NCI-H2107 treated with DMSO at 0.1 percent for 48 hours (cell line): ENCODE results near the gene ARHGAP26.

ENCODE experiments used
- DNase-seq: peaks from one replicate; lab custom pipeline; 2025; ENCODE audit not compliant: unreplicated experiment; lab: John Stamatoyannopoulos, UW

ARHGAP26 gene

DNA sequence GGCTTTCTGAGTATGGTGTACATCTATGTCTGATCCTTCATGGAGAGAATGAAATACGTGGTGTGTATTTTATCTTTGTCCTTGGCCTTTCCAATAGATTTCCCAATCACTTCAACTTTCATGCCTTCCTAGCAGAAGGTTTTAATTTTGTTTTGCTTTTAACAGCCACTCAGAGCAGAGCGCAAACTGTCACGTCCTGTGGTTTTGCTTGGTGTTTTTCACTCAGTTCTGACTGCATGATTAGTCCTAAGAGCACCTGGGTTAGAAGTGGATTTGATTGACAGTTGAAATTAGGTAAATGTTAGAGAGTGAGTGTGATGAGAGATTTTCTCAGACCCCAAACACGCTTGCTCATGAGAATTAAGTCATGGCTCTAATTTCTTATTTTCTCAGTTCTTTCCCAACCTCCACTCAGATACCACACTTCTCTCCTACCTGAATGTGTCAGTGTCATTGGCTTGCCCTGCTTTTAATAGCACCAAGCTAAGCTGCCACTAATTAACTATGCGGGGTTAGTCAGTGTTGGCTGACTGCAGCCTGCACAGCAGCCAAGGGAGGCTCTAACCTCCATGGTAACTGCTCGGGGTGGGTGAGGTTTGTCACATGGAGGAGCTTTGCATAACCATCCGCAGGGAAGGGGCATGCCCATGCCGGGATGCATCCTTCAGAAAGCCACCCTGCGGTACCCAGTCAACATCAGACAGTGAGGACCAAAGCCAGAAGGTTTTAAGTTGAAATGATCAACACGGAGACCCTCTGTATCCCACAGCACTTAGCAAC is 459.9 kb downstream of the ARHGAP26 start:
- peak; percentile 39 for DNase-seq

DNA sequence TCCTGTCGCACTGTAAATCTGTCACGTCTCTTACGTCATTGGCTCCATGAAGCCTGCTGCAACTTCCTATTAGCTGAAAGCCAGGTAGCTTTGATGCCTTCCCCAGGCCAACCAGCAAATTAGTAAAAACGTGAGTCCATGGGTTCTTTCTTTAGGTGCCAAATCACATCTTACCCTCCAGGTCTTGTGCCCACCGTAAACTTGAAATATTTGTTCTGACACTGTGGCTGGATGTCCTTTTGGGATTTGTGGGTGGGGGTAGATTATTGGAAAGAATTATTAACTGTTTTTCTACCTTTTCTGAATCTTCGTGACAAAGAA is 460.5 kb downstream of the ARHGAP26 start:
- no peak for DNase-seq

DNA sequence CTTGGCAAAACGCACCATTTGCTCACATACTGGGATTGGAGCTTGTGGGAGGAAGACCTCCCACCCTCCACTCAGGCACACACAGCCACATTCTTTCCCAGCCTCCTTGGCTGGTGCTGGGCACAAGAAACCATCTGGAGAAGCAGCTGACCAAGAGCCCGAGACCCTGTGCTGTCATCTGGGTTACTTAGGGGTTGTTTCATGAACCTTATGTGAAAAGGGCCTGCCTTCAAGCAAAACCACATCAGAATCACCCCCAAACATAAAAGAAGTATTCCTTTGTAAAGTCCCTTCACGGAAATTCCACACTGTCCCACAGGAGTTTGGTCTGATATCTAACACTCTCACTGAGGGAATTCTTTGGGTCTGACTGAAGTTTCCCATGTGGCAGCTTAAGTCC is 461.2 kb downstream of the ARHGAP26 start:
- no peak for DNase-seq

DNA sequence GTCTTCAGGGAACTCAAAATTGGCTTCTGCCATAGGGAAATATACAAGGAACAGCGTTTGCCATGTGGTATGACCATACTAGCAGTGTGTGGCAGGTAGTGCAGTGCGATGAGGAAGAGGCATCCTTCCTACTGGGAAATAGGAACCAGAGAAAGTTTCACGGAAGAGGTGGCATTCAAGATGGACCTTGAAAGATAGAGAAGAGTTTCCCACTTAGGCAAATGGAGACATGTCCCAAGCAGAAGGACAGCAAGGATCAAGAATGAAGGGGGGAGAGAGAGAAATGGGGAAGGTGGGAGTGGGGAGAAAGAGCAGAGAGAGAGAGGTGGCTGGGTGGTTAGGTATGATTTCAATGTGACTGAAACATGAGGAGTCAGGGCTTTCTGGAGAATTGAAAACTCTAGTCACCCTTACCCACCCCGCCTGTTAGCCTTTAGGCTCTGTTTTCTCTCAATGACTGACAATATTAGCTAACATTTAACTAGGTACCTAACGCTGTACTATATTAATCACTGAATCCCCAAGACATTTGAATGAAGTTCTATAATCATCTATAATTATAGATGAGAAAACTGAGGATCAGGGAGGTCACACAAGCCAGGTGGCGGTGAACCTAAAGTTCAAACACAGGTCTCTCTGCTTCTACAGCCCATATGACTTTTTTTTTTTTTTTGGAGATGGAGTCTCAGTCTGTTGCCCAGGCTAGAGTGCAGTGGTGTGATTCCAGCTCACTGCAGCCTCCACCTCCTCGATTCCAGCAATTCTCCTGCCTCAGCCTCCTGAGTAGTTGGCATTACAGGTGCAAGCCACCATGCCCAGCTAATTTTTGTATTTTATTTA is 462.0 kb downstream of the ARHGAP26 start:
- no peak for DNase-seq

DNA sequence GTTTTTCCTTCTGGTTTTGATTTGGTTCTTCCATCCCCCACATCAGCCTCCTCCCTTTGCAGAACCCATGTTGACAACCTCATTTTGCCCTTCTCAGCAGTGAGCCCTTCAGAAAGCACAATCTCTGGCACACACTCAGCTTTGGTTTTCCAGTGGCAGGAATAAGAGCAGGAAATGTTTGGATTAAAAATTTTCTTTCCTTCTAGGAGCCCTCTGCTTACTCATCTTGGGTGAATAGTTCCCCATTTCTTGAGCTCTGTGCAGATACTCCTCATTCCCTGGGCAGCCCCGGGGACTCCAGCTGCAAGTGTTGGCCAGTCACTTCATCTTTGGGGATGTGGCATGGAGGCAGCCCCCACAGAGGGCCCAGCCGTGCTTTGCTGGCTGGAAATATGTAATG is 462.9 kb downstream of the ARHGAP26 start:
- no peak for DNase-seq

DNA sequence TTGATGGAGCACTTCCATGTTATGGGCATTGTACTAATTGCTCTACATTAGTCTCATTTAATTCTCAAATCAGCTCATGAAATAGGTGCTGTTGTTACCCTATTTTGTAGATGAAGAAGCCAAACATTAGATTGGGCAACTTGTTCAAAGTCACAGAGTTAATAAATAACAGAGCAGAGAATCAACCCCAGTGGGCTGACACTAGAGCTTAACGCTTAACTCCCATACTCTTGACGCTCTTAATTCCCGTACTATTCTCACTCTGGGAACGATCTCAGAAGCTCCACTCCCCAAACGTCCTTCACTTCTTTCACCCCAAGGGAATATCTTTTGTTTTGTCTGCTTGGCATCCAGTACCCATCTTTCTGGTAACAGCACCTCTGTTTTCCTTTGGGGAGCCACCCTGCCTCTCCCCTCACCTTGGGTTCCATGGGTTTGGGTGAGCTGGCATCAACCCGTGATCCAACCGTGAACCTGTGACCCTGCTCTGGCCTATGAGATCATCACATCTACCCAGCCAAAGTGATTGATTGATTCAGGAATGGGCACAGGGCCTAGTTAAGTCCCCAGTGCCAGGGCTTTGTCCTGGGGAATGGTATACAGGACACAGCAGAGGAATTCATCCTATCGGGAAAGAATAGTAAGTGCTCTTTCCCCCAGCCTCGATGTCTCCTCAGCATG is 464.1 kb downstream of the ARHGAP26 start:
- no peak for DNase-seq

DNA sequence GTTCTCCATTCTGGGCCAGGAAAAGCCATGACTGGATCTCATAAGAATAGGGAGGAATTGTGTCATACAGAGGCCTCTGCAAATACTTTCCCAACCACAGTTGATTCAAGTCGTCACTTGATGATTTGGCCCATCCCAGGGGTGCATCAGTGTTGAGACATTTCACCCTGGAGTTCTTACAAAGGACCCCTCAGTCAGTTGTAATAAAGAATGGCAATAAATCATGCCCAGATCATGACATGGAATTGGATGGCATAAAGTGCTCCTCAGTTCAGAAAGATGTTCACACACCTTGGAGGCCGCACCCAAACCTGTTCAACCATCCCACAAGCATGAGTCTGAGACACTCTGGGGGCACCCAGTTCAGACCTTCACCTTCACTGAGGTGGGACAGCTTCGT is 465.2 kb downstream of the ARHGAP26 start:
- DNase-seq = no peak

DNA sequence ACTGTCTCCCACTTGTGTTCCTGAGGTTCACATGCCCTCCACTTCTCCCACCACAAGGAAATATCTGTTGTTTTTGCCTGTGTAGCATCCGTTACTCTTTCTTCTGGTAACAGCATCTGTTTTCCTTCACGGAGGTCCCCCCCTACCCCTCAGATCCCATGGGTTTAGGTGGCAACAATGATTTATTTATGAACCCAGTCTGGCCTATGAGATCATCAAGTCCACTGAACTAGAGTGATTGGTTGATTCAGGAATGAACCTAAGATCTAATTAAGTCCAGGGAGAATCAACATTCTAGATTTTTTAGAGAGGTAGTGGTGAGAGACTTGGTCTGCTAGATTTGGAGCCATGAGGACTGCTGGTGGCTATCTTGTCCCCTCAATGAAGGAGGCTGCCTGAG is 466.5 kb downstream of the ARHGAP26 start:
- no peak for DNase-seq

DNA sequence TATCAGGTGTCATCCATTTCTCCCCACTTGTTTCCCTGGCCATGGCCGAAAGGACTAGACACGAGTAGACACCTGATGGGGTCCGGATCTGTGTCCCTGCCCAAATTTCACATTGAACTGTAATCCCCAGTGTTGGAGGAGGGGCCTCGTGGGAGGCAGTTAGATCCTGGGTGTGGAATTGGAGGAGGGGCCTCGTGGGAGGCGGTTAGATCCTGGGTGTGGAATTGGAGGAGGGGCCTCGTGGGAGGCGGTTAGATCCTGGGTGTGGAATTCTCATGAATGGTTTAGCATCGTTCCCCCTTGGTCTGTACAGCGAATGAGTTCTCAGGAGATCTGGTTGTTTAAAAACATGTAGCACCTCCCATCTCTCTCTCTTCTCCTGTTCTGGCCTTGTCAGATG is 467.5 kb downstream of the ARHGAP26 start:
- no peak for DNase-seq

DNA sequence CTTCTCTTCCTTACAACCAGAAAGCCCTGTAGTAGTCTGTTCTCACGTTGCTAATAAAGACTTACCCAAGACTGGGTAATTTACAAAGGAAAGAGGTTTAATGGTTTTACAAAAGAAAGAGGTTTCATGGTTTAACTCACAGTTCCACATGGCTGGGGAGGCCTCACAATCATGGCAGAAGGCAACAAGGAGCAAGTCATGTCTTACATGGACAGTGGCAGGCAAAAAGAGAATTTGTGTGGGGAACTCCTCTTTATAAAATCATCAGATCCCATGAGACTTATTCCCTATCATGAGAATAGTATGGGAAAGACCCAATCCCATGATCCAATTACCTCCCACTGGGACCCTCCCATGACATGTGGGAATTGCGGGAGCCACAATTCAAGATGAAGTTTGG is 468.4 kb downstream of the ARHGAP26 start:
- DNase-seq = no peak

DNA sequence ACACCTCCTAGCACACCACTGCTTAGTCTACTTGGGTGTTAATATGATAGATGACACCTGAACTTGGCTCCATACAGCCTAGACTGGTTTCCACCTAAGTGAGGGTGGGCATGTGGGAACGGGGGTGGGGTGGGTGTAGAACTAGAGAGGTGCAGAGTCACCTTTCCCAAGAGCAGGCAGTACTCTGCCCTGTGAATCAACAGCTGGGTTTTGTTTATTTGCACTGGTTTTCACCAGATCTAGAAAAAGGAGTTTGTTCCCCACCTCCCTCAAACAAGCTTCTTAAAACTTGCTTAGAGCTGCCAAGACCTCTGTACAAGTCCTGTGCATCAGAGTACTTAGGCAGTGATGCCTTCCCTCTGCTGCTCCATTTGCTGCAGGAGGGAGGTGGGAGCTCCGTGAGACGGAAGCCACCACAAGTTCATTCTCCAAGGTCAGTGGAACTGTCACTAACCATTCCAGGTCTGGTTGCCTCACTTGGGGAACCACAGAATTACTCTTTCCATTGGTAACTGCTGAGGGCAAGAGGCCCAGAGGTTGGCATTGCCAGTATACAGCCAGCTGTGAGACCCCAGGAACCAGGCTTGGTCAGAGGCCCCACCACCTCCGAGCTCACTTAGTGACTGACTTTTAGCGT is 469.8 kb downstream of the ARHGAP26 start:
- DNase-seq = no peak

DNA sequence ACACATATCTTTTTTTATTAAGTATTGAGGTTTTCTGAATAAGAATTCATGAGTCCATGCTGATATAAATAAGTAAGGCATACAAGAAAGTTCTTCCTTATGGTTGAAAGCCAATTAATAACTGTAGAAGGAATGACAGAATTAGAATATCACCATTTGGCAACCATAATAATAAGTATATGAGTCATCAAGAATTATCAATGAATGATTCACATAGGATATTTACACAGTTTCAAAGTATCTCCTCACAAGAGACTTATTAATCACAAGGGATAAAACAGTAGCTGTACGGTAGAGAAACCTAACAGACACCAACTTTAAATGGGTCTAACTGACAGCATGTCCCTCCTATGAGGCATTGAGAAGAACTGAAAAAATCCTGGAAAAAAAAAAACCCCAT is 471.7 kb downstream of the ARHGAP26 start:
- no peak for DNase-seq

DNA sequence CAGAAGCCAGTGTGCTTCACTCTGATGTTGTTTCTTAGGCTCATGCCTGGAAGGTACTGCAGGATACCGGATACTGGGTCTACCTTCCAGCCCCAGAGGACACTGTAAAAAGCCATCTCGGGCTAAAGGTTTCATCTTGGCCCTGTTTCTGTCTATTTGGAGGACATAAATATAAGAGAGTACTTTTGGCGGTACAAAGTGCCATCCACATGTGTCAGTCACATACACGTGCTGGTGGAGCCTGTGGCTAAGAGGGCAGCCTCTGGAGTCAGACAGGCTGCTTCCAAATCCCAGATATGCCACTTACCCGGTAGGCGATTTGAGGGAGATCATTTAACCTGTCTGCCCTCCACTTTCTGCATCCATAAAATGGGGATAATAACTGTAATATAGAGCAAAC is 472.9 kb downstream of the ARHGAP26 start:
- DNase-seq = no peak

DNA sequence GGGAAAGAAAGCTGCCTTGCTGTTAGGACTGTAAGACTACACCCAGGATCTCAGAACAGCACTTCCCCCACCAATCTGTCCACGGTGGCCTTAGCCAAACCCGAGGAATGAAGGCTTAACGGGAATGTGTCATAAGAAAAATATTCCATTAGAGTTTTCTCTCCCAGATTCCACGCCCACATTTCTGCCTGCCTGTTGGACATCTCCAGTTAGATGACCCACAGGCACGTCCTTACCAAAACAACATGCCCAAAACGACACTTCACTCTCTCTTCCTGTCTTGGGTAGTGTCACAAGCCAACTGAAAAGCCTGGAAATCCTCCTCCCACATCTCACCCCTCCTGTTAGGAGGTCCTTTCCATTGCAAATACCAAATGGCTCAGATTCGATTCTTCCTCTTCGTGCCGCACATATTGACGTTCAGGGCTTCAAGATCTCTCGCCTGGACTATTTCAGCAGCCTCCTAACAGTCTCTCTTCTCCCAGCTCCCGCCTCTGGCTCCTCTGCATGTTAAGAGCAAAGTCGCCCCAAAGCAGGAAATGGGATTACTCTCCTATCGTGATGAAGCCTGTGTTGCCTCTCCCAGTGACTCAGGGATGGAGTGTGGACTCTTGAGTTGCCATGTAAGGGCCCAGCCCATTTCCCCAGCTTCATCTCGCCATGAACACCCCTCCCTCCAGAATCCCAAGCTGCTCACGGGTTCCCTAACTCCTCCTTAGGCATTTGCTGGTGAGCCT is 474.0 kb downstream of the ARHGAP26 start:
- DNase-seq = no peak

DNA sequence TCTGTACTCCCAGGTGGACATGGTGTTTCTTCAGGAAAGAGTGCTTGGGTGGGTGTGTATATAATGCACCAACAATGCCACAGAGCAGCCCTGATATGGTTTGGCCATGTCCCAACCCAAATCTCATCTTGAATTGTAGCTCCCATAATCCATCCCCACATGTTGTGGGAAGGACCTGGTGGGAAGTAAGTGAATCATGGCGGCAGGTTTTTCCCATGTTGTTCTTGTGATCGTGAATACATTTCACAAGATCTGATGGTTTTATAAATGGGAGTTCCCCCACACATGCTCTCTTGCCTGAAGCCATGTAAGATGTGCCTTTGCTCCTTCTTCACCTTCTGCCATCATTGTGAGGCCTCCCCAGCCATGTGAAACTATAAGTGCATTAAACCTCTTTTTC is 474.8 kb downstream of the ARHGAP26 start:
- DNase-seq = no peak

DNA sequence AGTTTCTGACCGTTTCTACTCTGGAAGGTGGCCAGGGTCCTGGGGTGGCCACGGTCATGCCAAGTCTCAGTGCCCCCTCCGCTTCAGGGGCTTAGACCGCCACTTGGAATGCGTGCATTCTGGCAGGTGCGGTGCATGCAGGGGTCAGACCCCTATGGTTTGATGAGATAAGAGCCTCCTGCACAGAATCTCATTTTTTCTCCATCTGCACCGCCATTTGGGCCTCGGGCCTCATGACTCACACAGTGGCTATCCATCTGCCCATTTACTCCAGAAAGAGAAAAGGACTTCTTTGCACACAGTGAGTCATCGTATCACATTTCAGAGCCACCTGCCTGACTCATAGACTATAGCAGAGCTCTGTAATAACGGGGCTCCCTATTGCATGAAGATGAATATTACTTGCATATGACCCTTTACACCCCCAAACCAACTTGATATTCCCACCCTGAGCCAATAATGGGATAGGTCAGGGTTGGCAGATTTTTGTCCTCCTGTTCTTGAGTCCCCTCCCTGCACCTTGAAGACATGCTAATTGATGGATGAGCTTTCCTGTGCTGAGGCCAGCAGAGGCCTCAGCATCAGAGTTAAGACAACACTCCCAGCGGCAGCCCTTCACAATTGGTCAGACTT is 475.9 kb downstream of the ARHGAP26 start:
- DNase-seq = peak; percentile 3

DNA sequence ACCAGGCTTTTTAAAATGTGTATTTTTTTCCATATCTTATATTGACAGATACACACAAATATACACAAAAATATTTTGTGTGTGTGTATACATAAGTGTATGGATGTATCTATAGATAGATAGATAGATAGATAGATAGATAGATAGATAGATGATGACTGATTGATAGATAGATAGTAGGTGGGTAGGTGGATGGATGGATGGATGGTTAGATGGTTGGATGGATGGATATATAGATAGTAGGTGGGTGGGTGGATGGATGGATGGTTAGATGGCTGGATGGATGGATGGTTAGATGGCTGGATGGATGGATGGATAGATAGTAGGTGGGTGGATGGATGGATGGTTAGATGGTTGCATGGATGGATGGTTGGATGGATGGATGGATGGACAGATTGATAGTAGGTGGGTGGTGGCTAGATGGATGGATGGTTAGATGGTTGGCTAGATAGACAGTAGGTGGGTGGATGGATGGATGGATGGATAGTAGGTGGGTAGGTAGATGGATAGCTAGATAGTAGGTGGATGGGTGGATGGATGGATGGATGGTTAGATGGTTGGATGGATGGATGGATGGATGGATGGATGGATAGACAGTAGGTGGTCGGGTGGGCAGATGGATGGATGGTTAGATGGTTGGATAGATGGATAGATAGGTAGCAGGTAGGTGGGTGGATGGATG is 477.1 kb downstream of the ARHGAP26 start:
- DNase-seq = no peak

DNA sequence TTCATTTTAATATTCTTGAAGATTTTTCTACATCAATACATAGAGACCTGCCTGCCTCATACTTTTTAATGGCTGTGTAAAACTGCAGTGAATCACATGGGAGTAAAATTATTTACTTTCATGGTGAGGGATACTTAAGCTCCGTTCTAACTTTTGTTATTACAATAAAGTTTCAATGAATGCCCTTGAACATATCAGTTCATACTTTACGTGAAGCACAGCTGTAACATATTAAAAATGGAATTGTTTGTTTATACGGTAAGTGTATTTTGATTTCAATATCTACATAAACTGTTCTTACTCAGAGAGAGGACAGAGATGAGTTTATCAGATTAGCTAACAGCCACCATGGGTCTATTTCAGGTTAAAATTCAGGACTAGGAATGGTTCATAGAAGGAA is 478.2 kb downstream of the ARHGAP26 start:
- no peak for DNase-seq

DNA sequence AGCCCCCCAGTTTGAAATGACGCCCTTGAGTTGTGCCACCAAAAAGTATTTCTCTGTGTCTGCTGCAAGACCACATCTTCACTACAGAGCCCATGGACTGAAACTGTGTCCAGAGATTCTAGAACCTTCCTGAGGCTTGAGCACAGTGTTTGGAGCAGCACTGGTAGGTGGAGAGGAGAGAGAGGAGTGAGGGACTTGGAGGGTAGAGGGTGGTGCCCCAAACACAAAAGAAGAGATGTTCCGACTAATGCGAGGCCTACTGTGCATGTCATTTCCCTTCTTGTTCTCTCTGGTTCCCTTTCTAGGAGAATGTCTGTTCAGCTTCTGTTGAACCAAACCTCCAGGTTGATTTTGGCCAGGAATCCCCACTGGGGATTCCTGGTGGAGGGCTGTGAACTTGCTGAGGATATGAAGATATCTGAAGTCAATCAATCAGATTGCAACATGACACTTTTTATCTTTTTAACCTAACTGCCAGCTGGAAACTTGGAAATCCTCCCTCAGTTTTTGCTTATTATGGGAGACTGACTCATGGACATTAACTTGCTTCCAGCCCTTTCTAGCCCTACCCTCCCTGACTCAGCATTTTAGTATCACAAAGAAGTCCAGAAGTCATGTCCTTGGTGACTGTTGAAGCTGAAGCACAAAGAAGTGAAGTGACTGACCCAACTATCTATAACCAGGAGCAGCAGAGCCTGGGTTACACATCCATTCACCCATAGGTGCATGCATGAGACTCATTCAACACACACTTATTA is 478.8 kb downstream of the ARHGAP26 start:
- DNase-seq = no peak
